NCI-H1436 treated with DMSO at 0.1 percent for 48 hours (cell line): Measurements from ENCODE around the gene CDH22.

Source experiments
- DNase-seq: peaks from one replicate; lab custom pipeline; 2025; lab: John Stamatoyannopoulos, UW

The CDH22 gene

DNA sequence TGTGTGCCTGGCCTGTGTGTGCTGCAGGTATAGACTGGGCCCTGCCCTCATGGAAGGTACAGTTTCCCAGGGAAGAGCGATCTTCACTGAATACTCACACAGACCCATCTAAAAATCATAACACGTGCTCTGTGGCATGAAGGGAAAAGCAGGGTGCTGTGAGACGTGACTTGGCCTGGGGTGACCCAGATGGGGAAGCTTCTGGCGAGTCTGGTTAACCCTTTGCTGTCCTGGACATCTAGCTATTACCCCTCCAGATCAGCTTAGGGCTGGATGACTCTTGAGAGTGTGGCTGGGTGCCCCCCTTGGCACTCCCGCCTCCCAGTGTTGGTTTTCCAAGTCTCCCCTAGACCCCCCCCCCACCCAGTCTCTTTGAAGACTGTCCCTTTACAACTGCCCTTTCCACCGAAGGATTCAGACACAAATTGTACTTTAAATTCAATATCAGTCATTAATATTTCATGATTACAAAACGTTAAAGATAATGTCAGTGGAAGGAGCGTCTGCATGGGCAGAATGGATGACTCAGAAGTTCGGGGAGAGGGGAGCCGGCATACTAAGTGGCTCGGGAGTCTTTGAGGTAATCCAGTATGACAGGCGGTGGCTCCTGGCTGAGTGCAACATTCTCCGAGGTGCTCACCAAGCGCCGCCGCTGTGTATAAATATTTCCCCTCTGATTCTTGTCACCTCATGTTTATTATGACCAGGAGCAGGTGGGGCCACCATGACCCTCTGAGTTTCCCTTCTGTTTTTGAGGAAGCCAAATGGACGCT, 112.8 kb downstream of the CDH22 start:
- no peak for DNase-seq

DNA sequence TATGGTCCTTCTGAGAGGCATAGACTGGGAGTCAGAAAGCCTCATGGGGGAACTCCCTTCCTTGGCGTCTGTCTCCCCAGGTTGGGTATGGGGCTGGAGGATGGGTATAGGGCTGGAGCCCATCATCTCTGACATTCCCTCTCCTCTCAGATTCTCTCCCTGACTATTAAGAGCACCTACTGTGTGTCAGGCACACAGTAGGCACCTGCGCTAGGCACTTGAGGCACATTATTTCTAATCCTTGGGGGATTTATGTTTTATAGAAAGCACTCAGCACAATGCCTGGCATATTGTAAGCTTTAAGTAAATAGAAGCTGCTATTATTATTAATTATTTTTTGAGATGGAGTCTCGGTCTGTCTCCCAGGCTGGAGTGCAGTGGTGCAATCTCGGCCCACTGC, 113.9 kb downstream of the CDH22 start:
- DNase-seq, result no peak

DNA sequence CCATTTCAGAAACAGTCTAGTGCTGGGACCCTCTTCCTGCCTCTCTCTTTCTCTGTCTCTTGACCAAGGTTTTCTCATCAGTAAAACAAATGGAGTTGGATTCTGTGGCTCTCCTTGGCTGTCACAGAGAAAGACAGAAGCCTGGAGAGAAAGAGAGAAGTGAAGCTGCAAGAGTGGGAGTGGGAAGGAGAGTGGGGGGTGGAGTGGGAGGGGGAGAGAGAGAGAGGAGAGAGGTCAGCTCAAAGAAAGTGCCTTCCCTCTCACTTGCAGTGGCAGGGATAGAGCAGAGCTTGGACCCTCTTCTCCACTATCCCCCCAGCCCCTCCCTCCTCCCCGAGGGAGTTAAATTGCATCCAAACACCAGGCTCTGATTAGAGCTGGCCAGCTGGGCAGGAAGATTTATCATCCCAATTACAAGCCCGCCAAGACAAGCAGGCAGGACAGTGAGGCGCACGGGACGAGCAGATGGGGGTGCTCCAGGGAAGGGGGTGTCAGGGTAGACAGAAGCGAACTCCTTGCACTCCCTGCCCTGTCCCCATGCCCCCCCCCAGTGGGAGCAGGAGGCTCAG, 115.8 kb downstream of the CDH22 start:
- no peak for DNase-seq

DNA sequence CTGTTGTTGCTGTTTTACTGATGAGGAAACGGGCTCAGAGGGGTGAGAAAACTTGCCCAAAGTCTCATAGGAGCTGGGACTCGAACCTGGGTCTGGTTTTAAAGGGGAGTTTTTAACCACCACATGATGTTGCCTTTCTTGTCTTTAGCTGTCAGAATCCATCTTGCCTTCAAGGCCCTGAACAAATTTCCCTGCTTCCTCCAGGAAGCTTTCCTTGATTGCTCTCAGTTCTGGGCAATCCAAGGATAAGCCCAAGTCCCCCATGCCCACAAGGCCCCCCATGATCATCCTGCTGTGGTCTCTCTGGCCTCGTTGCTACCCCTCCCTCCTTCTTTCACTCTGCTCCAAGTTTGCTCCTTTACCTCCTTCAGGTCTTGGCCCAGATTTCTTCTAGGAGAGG, 116.7 kb downstream of the CDH22 start:
- DNase-seq, result no peak

DNA sequence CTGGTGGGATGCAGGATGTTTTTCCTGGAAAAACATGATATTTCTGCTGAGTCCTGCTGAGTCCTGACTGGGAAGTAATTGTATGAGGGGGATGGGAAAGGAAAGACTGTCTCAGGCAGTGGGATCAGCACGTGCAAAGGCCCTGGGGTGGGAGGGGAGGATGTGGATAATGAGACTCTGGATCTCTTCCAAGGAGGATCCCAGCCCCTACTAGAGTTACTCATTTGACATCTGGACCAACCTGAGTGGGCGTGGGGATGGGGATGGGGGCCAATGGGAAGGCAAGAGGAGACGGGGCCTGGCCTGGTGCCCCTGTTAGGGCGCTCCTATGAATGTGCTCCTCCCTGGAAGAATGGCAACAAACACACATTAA, 117.1 kb downstream of the CDH22 start:
- DNase-seq, result no peak

DNA sequence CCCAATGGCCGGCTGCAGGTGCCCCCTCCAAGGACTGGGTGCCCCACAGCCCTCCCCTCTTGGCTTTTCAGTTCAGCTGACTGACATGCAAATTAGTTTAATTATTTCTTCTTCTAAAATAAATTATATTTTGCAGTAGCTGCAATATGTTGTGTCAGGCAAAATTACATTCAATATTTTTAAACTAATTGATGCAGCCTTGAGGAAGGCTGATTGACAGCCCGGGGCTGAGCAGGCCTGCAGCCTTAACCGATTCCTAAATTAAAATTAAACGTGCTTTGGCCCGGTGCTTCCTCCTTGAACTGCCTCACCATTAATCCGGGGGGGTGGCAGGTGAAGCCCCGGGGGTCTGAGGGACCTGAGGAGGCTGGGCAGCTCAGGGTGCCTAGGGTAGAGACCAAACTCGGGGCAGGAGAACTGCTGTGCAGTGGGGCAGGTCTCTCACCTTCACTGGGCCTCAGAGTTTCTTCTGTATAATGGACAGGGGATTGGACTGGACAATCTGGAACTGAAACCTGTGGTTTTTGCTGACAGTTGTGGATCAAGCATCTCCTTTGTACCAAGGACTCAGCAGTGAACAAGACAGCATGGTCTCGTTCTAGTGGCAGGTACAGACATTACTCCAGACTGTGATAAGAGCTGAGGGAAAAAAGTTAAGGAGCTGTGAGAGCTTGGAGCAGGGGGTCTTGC, 117.7 kb downstream of the CDH22 start:
- DNase-seq, result no peak

DNA sequence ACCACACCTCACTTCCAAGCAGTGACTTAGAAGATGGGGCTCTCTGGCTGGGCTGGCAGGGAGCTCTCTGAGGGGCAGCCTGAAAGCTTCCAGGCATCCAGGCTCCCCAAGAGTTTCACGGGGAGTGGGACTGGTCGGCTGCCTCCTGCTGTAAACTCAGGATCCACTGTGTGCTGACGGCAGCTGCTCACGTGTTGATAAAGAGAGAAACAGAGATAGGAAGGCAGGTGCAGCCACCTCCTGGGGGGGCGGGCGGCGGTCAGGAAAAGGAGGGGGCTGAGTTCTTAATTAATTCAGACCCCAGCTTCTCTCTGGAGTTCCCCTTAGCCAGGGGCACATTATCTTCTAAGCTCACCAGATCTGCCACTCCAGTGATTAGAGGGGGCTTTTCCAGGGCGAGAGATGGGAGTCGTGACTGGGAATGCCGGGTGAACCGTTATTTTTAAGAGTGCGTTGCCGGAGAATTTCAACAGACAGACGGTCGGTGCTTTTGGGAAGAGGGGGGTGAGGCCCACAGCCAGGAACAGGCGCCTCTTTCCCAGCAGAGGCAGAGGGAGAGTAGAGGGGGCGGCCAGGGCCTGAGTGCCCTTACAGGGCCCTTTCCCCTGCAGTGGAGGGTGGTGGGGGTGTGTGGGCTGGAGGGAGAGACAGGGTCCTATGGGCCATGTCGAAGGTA, 119.3 kb downstream of the CDH22 start:
- no peak for DNase-seq

DNA sequence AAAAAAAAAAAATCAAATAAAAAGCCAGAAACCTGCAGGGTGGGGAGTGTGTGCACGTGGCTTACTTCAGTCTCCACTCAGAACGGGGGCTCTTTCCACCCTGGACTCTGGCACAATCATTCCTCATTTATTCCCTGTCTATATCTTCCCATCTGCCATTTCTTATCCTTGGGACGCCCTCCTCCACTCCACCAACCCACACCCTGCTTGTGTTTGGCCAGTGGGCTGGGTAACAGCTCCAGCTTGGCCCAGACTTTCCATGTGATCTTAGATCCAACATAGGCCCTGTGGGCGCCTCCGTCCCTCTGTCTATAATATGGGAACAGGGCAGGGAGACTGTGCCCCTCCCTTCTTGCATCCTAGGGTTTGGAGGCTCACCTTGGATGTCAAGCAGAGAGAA, 122.1 kb downstream of the CDH22 start:
- DNase-seq, result no peak

DNA sequence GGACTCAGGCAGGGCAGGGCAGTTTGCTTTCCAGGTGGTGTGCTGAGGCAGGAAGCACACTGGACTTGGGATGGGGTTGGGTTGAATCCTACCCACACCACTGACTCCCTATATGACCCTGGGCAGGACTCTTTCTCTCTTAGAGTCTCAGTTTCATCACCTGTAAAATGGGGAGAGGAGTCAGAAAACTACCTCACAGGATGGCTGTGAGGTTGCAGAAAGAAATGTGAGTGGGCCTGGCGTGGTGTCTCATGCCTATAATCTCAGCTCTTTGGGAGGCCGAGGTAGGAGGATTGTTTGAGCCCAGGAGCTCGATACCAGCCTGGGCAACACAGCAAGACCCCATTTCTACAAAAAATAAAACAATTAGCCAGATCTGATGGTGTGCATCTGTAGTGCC, 122.9 kb downstream of the CDH22 start:
- no peak for DNase-seq

DNA sequence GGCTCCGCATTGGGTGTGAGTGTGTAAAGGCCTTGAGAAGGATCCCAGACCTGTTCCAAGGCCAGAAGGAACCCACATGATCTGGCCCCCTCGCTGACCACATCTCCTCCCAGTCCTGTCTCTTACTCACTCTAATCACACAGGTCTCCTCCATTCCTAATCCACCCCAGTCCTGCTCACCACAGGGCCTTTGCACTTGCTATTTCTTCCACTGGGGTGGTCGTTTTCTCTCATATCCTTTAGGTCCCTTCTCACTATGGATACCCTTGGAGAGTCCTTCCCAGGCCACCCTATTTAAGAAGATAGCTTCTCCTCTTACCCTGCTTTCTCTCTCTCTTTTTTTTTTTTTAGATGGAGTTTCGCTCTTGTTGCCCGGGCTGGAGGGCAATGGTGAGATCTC, 124.5 kb downstream of the CDH22 start:
- no peak for DNase-seq

DNA sequence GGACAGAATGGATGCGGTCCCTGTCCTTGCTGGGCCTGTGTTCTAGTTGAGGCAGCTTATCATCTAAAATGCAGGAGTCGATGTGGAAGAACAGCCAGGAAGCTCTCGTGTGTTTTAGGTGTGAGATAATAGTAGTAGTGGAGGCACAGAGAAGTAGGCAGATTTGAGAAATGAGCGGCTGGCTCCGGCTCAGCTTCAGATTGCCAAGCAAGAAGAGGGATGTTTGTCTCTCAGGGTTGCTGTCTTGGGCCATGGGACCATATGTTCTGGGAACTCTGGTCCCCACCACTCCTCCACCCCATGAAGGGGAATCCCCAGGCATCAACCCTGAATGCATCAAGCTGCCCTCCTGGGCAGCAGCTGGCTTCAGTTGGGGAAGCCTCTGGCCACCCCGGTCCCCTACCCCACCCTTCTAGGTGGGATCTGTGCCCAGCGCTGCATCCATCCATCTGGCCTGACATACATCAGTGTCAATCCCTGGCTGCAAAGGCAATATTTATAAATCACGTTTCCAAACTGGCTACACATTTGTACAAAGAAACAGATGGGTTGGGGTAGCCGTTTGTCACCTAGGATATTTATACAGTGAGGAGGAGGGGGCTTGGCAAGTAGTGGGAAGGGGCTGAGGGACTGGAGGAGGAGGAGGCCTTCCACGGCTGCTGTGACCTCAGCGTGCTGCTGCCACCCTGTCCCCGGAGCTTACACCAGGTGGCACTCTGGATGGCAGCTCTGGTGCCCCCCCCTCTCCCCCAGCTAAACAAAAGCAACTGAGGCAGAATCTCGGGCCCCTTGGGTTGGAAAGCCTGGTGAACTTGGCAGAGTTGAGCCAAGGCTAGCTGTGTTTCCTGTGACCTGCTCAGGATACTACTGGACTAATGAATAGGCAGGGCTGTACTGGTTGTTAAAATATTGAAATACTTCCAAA, 125.8 kb downstream of the CDH22 start:
- no peak for DNase-seq

DNA sequence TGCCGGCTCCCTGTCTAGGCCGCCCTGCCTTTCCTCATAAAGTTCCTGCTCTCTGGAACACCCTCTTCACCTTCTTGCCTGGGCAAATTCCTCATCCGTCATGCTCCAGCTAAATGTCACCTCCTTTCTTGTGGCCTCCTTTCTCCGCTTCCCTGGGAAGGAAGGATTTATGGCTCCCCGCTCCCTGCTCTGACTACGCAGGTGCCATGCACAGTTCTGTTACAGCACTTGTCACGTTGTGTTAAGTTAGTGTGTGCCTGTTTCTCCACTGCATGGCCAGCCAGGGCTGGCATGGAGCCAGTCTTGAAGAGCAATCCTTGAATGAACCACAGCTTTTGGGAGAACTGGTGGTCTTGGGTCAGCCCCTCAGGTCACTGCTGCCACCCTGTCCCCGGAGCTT, 128.4 kb downstream of the CDH22 start:
- DNase-seq, result no peak

DNA sequence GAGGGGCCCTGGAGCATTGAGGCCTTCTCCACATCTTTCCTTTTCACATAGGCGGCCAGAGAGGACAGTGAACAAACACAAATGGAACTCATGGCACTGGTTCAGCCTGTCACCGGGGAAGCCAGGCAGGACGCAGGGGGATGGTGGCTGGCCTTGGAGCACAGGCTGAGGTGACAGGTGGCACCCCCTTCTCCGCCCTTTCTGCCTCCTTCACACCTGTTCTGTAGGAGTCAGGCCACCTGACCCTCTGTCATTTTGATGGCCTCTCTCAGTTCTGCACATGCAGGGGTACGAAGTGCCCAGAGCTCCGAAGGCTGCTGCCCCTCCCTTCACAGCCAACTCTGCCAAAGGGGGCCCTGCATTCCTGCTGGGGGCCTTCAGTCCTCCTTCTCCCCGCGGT, 129.4 kb downstream of the CDH22 start:
- DNase-seq, result no peak

DNA sequence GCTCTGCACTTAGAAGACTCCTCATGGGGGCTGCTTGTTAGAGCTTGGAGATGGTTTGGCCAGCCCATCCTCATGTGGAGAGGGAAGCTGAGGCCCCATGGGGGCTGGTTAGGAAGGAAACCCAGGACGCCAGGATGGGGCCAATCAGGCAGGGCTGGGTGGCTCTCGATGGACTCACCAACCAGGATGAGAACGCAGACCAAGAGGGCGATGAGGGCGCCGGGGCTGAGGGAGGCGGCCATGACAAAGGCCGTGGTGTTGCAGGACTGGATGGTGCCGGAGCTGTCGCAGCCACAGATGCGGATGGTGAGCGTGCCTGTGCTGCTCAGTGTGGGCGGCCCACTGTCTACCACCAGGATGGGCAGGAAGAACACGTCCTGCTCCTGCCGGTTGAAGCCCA, 130.5 kb downstream of the CDH22 start:
- DNase-seq, result no peak

DNA sequence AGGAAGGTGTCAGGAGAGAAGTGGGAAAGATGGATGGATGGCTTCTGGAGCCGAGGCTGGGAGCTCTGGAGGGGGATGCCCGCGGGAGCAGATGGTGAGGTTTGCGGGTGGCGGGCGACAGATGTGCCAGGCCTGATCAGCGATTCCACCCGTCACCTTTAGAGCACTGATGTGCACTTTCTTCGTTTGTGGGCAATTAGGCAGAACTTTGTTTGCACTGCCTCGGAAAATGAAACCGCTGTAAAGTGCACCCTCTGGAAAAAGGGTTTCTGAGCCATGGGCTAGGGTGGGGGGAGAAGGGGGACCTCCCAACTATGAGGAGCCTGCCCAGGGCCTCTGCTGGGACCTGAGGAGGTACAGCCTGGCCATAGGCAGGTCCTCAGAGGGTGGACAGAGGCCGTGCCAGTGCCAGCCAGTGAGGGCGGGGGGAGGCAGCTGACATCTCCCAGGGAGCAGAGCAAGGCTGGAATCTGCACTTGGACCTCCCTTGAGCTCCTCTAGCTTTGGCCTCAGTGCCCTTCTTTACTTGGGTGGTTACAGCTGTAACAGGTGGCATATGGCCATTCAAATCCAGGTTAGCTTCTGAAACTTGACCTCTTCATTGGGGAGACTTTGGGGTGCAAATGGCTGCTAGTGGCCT, 131.4 kb downstream of the CDH22 start:
- DNase-seq, result no peak

DNA sequence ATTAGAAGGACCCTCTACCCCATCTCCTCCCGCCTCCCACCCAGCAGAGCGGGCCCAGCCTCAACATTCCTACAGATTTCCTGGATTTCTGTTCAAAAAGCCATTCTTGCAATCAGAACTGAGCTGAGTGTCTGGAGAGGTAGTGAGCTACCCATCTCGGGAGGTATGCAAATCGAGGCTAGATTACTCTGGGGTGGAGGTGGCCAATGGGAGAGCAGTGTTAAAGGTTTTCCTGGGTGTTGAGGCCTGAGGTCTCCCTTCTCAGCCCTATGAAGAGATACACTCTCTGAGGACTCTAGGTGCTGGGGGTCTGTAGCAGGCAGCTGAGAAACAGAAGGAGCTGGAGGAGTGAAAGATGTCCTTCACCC, 133.2 kb downstream of the CDH22 start:
- no peak for DNase-seq

DNA sequence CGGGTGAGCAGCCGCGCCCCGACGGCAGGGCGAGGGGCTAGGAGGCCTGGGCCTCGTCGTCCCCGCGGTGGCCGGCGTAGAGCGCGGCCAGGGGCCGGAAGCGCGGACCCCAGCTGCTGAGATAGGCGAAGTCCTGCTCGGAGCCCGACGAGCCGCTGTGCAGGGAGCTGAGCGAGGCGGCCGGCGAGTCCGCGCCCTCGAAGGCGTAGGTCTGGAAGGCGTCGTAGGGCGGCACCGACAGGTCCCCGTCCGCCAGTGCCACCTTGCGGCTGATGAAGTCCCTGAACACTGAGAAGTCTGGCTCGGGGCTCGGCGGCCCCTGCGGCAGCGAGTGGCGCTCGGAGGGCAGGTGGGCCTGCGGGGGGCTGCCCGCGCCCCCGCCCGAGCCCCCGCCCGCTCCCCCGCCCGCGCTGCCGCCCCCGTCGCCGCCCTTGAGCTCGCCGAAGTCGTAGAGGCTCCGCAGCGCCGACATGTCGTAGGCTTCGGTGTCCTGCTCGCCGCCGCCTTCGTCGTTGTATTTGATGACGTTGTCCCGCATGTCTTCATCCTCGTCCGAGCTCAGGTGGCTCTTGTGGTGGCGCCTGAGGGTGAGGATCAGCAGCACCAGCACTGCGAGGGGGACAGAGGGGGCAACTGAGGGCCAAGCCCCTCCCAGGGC, 133.7 kb downstream of the CDH22 start:
- no peak for DNase-seq

DNA sequence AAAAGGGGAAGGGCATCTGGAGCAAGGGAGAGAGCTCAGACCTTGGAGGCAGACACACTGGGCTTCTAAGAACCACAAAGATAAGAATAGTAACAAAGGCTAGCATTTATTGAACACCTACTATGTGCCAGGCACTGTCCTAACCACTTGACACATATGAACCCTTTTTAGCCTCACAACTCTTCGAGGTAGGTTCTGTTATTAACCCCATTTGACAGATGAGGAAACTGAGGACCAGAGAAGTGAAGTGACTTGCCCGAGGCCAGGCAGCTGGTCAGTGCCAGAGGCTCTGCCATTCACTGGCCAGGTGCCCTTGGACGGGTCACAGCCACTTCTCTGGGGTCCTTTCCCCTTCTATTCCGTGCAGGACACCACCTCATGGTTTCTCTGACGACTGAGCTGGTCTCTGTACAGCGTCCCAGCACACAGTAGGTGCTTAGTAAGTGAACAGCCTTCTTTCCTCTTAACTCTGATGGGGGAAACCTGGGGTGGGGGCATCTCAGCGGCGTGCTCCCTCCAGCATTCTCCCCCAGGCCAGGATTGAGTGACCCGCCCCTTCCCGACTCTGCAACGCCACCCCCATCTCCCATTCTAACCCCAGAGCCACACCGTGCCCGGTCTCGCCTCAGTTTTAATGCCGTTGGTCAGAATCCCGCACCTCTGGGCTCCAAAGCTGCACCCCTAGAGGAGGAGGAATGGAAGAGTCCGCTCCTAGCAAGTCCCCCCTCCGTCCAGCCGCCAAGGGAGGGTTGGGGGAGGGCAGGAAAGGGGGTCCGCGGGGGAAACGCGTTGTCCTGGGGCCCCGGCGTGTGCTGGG, 134.4 kb downstream of the CDH22 start:
- DNase-seq, result no peak

DNA sequence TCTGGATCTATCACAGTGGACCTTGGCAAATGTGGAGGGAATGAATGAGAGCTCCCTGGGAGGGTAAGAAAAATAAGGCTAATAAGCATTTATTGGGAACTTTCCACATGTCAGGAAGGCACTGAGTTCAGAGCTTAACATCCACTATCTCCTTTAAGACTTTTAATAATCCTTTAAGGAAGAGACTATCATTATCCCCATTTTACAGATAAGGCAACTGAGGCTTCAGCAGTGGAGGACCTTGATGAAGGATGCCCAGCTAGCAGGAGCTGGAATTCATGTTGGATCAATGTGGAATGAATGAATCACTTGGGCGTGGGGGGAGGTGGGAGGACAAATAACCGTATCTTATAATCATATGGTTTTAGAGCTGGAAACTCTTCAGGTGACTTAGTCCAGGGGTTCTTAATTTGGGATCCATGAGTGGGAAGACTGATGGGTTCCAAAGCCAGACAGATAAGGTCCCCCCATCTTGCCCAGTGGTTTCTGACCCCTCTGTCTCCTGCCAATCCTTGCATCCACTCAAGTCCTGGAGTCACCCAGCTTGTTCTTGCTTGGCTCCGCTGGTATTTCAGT, 135.2 kb downstream of the CDH22 start:
- no peak for DNase-seq

DNA sequence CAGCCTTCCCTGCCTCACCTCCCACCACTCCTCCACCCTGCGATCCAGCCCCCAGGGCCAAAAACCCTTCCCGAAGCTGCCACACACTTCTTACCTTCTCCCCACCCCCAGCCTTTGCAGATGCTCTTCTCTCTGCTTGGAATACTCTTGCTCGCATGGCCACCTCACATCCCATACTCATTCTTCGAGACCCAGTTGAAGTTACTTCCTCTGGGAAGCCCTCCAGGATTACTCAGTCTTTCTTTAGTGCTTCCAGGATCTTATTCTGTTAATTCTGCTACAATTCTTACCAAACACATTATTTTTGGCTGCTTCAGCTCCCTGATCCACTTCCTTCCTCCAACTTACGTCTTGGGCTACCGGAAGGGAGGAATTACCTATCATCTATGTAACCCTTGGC, 135.8 kb downstream of the CDH22 start:
- DNase-seq, result no peak
